ENCODE results near the gene DNAJB2.
"Not testable (repeated sequence)": the region's sequence is repeated elsewhere in the genome, so short reads cannot be mapped to it uniquely, and the experiment has no call there.

DNAJB2 gene

DNA sequence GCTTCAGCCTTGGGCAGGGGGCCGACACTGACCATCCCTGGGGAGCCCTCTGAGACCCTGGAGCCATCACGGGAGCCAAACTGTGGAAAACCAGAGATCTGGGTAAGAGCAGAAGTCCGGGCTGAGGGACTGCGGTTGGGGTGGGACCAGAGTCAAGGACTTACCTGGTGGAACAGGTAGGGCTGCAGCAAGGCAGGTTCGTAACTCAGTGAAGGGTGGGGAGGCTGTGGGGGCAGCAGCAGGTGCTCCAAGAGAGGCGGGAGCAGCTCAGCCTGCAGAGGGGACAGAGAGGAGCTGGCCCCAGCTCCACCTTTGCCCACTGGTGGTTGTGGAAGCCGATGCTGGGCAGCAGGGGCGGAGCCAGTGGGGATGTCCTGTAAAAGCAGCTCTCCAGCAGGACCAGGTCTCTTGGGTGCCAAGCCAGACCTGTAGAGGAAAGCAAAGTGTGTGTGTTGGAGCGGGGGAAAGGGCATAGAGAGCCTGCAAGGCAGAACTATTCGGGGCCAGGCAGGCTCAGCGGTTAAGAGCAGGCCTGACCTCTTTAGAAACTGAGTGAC, 23.3 kb downstream of the DNAJB2 start:
- DNase-seq (ENCODE audit: low read depth): no peak

- no peak for DNase-seq (ENCODE audit: low read depth)
These were observed 25.1 kb downstream of the DNAJB2 start for GRCh38 chr2:219304223-219304622.

DNA sequence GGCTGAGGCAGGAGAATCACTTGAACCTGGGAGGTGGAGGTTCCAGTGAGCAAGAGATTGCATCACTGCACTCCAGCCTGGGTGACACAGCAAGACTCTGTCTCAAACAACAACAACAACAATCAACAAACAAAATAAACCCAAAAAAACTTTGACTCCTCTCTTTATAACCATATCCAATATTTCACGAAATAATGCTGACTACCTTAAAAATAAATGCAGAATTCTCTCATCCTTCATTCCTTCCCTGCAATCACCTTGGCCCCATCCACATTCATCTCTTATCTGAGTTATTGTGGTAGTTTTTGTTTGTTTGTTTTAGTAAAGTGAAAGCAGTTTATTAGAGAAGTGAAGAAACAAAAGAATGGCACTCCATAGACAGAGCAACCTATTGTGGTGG, 26.9 kb downstream of the DNAJB2 start:
- no peak for DNase-seq (ENCODE audit: low read depth)

DNA sequence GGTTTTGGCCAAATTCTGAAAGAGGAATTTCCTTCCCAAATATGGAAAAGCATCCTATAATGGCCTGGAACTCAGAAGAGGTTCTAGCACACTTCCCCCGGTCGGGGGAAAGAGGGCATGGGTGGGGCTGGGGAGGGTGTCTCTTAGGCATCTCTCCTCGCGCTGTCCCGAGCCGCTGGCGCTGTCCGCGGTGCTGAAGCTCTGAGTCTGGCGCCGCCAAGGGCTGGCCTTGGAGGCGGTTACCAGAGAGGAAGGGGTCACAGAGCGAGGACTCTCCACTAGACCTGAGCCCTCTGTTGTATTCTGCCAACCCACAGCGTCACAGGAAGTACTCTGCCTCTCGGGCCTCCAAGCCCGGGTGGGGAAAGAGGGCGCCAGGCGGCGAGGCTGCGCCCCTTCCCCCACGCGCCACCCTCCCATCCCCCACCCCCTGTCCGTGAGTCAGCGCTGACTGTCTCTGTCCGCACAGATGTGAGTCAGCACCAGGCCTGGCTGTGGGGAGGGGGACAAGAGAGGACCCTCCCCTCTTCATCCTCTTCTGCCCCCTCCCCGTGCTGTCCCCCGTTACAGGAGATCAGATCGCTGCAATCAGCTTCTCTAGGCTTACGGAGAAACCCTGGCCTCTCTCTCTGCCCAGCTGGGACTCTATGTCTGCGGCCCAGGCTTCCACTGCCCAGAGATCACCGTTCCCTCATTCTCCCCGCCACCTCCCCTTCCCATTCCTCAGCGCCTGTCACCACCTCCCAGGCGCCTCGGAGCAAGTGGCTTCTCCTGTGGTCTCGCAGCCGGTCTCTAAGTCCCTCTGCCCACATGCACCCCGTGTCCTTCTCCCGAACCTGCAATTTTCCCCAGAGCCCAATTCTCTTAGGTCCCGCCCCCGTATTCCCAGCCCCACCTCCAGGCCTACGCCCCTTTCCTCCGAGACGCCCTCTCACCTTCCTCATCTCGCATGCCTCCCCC, 29.3 kb downstream of the DNAJB2 start:
- peak; percentile 31 for DNase-seq (ENCODE audit: low read depth)

DNA sequence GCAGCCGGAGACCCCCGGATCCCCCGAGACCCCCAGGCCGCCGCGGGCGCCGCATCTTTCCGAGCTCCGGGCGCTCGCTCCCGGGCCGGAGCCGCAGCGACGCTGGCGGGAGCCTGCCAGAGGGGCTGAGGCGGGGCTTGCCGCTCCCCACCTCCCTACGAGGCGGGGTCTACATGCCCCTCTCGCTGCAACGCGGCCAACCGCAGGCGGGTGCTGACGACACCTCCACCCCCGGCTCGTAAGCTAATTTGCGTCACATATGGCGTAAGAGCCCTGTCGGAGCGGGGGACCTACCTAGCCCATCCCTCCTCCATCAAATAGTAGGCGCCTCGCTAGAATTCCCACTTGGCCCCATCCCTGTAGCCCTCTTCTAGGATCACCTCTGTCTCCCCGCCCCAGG, 30.1 kb downstream of the DNAJB2 start, which contains the start of gene PTPRN:
PTPRN (minus strand) TSS at position 124 of the 400 bp plus-strand sequence; CDS start at position 55, 69 bp downstream.
- no peak for DNase-seq (ENCODE audit: low read depth)

DNA sequence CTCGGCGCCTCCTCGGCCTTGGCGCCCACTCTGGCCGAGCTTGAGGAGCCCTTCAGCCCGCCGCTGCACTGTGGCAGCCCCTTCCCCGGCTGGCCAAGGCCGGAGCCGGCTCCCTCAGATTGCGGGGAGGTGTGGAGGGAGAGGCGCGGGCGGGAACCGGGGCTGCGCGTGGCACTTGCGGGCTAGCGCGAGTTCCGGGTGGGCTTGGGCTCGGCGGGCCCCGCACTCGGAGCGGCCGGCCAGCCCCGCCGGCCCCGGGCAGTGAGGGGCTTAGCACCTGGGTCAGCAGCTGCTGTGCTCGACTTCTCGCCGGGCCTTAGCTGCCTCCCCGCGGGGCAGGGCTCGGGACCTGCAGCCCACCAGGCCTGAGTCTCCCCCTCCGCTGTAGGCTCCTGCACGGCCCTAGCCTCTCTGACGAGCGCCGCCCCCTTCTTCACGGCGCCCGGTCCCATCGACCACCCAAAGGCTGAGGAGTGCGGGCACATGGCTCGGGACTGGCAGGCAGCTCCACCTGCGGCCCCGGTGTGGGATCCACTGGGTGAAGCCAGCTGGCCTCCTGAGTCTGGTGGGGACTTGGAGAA, 33.6 kb downstream of the DNAJB2 start:
- not testable (repeated sequence) for DNase-seq (ENCODE audit: low read depth)

DNA sequence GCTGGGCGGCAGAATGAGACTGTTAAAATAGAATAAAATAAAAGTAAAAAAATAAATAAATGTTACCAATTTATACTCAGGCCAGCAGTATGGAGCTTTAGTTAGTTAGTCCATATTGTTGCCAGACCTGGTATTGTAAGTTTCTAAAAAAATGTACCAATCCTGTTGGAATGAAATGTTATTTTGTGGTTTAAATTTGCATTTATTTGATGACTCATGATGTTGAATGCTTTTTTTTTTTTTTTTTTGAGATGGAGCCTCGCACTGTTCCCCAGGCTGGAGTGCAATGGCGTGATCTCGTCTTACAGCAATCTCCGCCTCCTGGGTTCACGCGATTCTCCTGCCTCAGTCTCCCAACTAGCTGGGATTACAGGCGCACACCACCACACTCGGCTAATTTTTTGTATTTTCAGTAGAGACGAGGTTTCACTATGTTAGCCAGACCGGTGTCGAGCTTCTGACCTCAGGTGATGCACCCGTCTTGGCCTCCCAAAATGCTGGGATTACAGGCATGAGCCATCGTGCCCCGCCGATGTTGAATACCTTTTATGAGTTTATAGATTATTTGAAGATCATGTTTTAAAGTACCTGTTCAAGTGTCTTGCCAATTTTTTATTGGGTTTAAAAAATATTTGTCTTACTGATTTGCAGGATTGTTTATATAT, 35.8 kb downstream of the DNAJB2 start:
- no peak for DNase-seq (ENCODE audit: low read depth)

- DNase-seq (ENCODE audit: low read depth): no peak
These were observed 44.3 kb downstream of the DNAJB2 start for GRCh38 chr2:219323434-219323833.

DNA sequence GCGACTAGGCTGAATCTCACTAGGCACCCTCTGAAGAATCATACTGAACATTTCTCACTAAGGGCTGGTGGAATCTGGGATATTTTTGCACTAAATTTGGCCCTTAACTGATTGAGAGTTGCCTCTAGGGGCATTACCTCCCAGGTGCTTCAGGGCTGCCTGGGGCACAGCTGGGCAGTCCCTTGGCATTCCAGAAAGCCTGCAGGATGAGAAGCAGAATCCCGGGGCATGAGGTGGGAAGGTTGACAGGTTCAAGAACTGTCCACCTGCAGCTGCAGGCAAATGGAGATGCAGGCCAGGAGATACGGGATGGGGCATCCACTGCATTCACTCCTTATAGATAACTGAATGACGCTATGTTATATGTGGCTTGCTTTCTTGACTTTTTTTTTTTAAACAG, 46.0 kb downstream of the DNAJB2 start:
- no peak for DNase-seq (ENCODE audit: low read depth)

DNA sequence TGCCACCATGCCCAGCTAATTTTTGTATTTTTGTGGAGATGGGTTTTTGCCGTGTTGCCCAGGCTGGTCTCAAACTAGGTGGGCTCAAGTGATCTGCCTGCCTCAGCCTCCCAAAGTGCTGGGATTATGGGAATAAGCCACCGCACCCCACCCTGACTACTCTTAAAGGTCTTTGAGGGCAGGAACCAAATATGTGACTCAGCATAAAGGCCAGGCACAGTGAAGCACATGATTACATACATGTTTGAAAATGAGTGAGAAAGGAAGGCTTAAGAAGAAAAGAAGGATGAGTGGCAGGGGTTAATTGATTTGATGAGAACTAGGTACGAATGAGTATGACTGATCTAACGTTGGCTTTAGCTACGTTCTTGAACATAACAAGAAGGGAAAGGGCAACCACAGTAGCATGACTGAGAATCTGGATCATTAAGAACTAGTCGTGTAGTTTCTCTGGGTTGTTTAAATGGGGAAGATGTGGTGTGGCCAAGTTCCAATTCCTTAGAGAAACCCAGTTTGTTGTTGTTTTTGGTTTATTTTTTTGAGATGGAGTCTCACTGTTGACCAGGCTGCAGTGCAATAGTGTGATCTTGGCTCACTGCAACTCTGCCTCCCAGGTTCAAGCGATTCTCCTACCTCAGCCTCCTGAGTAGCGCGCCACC, 46.6 kb downstream of the DNAJB2 start:
- no peak for DNase-seq (ENCODE audit: low read depth)

DNA sequence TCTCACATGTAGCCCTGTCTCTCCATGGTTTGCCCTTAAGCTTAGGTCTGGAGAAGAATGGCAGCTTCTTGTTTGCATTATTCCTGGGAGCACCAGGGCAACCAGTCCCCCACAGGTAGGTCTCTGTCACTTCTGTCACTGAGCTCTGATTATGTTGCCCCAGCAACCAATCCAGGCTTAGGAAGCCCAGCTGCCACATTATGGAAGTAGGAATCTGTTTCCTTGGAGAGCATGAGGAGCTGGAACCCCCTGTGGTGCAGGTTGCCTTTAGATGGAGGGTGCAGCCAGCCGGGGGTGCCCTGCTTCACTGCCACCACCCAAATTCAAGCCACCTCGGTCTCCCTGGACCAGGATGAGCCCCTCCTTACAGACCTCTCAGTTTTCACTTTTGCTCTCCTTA, 48.6 kb downstream of the DNAJB2 start:
- DNase-seq (ENCODE audit: low read depth): no peak

DNA sequence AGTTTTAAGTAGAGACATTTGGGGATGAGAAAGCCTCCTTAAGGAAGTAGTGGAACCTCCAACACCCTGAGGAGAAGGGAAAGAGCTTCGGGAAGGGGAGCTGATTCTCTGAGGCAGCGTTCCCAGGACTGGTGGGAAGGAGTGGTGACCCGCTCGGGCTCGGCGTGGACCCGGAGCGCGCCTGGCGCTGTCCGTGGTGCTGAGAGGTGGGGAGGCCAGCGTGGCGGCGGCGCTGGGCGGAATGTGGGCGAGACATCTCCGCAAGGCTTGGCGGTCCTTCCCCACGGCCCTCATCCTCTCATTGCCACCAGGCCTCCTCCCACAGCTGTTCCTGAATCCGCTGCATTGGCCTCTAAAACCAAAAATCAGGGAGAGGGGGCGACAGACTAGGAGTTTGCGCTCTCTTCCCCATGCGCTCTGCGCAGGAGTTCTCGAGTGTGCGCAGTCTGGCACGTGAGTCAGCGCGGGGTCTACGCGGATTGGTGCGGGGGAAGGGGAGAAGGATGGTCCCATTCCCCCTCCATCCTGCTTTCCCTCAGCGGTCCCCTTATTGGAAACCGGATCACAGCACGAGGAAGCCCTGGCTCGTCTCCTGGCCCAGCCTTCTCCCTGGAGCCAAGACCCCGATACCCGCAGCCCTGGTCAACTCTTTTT, 52.5 kb downstream of the DNAJB2 start:
- no peak for DNase-seq (ENCODE audit: low read depth)

- DNase-seq (ENCODE audit: low read depth): no peak
These were observed 53.4 kb downstream of the DNAJB2 start, which contains the start of gene RESP18 for GRCh38 chr2:219332542-219332941. TSS of gene RESP18 (minus strand) at chr2:219332744.

DNA sequence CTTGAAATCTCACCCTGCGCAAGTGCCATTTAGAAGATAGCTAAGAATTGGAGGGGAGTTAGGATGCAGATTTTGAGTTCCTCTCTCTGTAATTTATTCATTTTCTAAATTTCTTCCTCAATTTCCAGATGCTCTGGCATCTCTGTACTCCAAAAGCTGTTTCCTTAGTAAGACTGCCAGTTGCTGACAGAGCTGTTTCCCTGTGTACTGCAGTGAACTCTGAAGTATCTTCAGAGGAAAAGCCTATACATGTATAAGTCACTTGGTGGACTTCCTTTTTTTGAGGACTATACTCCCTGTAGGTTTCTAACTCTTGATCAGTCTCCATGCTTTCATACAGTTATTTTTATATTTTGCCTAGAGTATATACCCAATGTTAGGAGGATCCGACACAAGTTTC, 54.9 kb downstream of the DNAJB2 start:
- no peak for DNase-seq (ENCODE audit: low read depth)

DNA sequence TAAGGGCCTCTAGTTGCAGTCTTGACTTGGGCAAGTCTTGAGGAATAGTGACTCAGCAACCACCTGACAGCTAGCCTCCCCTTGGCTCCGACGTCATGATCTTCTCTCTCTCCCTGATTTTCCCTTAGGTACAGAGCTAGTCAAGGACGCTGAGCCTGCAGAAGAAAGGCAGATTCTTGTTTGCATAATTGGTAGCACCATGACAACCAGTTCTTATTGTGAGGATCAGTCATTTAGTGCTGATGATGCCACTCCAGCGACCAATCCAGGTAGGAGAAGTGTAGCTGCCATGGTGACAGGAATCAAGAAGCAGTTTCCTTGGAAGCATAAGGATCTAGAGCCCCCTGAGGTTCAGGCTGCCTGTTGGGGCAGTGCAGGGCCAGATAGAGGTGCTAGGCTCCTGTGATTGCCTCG, 56.2 kb downstream of the DNAJB2 start:
- no peak for DNase-seq (ENCODE audit: low read depth)

Measured in stimulated activated CD8-positive, alpha-beta memory T cell treated with anti-CD3 and anti-CD28 coated beads, Interleukin-15, amount 100 ng/mL, for 1 hour (primary cell).